ENCODE measurements around the gene ZBED2.
"Not testable (repeated sequence)": the region's sequence is repeated elsewhere in the genome, so short reads cannot be mapped to it uniquely, and the experiment has no call there.

Gene ZBED2, protein sequence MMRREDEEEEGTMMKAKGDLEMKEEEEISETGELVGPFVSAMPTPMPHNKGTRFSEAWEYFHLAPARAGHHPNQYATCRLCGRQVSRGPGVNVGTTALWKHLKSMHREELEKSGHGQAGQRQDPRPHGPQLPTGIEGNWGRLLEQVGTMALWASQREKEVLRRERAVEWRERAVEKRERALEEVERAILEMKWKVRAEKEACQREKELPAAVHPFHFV

DNA sequence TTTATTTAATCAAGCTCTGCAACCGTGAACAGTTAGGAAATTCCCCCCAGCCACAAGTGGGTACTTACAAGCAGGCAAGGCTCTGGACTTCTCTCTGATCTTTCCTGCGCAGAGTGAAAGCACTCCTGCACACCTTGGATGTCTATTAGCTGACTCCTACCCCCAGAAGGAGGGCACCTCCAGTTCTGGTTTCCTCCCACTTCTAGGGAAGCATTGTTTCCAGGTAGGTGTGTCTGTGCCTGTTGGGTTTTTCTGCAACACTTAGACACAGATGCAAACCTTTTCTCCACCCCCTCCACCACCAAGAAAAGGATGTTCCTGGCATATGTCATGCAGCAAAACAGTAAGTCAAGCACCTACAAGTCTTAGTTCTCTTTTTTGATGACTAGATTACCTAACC lies at the start of gene ZBED2:
ZBED2 (minus strand) TSS at position 115 of the 400 bp plus-strand sequence. CDS start 1,145 bp downstream, outside the sequence.
- no peak for DNase-seq

DNA sequence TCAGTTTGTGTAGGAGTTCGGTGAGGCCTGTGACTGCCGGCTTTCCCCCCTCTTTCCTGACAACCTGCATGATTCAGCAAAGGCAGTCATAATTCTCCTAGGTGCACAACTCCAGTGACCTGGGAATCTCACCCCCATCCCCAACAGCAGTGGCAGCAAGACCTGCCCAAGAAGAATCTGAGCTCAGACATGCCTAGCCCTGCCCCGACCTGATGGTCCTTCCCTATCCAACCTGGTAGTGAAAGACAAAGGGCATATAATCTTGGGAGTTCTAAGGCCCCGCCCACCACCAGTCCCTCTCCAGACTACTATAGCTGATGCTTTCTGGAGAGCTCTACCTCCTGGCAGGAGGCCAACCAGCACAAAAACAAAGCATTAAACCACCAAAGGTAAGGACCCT lies 44.2 kb upstream of the ZBED2 start:
- no peak for DNase-seq

DNA sequence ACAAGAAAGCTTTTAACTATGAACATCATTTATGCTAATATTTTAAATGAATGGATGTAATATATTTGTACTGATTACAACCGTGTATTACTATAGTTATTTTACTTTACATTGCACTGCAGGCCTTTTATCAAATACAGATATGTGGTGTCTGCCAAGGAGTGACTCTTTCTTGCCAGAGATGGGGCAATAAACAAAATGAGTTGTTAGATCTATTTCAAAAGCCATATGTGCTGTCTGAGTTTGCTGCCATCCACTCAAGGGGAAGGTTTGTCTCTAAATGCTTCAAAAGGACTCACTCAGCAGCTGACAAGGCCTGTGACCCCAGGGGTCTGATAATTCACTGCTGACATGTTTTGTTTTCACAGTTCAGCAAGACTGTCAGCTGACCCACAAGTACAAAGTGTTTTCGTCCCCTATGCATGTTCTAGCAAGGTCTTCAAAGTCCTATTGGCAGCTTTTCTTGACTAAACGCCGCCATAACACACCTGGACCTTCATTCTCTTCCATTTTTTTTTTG lies 41.3 kb upstream of the ZBED2 start:
- DNase-seq: no peak

DNA sequence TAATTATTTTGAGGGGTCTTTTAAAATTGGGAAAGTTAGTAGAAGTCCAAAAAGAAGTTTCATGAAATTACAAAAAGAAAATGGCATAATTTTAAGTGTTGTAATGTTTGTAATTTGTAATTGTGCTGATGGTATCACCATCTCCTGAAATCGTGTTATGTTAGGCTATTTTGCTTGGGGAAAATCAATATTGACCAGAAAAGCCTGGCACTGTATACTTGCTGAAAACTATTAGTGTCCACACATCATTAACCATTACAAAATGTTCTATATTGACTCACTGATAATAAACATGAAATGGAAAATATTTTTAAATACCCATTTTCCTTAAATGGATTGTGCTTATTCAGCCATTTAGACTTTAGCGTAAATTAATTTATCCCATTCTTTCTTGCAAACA lies 40.3 kb upstream of the ZBED2 start:
- DNase-seq: no peak

DNA sequence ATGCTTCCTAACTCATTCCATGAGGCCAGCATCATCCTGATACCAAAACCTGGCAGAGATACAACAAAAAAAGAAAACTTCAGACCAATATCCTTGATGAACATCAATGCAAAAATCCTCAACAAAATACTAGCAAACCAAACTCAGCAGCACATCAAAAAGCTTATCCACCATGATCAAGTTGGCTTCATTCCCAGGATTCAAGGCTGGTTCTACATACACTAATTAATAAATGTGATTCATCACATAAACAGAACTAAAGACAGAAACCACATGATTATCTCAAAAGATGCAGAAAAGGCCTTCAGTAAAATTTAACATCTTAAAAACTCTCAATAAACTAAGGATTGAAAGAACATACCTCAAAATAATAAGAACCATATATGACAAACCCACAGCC lies 35.5 kb upstream of the ZBED2 start:
- DNase-seq: not testable (repeated sequence)

DNA sequence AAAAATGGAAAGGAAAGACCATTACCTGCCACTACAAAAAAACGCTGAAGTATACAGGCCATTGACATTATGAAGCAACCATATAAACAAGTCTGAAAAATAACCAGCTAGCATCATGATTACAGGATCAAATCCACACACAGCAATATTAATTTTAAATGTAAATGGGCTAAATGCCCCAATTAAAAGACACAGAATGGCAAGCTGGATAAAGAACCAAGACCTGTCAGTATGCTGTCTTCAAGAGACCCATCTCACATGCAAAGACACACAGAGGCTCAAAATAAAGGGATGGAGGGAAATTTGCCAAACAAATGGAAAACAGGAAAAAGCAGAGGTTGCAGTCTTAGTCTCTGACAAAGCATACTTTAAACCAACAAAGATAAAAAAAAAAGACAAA lies 33.9 kb upstream of the ZBED2 start:
- not testable (repeated sequence) for DNase-seq

DNA sequence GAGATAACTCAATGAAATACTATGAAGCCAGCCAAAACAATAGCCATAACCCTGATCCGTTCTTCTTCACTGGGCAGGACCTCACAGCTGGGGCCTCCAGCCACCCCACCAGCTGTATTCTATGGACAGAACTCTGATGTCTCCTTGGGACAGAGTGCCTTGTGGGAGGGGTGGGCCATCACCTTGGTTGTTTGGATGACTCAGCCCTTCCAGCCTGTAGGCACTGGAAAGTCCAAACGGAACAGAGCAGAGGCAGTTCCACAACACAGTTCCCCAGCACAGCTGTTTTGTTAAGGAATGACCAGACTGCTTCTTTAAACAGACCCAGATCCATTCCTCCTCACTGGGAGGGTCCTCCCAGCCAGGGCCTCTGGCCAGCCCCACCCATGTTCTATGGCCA lies 31.9 kb upstream of the ZBED2 start:
- no peak for DNase-seq

DNA sequence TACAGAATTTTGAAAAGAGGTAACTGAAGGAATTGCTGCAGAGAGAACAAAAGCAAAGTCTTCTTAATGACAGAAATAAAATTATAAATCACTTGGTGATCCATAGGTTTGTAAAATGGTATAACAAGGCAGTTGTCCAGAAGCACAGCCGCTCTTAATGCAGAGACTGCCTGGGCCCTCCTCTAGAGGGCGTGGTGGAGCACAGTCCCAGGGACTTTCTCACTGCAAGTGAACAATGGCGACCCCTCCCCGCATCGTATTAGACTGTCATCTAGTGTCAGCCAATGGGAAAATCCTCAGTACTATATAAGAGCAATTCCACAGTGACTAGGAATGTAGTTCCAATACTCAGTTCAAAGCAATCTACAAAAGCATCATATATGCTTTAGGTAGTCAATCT lies 26.4 kb upstream of the ZBED2 start:
- DNase-seq: no peak

DNA sequence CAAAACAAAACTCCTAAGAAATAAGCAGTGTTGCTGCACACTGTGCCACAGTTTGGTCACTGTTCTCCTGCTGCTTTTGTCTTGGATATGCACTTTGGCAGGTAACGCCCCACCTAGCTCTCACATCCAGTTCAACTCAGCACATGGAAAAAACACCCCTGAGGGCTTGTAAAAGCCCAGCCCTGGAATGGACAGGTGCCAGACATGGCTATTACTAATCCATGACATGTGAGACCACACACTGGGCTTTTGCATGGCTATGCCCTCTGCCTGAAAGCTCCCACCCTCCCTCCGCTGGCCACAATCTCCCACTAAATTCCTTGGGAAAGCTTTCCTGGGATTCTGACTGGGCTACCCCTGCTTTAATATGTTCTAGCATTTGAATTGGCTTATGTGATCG lies 24.7 kb upstream of the ZBED2 start:
- no peak for DNase-seq

DNA sequence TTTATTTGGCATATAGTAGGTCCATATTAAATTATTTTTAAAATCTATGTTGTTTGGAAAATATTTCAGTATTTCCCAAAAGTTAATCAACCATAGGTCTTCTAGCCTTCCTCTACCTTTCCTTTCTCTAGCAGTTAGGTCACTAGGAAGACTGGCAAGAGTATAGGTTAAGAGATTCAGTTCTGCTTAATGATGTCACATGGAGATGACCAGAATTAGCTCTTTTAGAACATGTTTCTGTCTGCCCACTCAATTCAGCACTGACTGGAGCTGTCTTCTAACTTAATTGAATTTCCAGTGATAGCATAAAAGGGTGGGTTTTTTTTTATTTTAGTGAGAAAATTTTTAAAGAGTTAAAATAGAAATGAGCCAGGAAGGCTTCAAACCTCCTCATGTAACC lies 23.8 kb upstream of the ZBED2 start:
- no peak for DNase-seq

DNA sequence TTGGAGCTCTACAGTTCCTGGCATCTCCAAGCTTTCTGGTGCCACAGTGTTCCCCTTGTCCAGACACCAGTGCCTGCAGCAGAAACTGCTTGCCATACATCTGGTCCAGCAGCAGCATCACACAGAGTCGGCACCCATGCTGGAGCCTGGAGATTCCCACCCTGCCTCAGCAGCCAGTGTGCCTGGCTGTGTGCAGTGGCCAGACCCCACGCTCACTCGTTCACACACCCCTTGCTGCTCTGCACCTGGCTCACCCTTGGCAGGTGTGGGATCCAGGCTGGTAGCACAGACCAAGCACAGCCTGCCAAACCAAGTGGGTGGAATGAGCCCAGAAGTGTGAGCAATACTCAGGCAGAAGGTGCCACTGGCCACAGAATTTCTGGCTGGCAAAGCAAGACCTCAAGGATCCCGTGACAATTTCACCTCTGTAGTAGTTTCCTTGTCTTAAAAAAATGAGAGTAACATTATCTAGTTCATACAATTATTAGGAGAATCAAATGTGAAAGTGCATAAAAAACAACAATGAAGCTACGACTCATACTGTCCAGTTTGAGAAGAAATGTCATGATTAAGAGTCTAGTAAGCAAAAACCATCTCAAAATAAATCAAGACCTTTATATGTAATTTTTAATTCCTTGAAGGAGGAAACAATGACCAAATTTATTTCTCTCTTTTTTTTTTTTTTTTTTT lies 22.9 kb upstream of the ZBED2 start:
- DNase-seq: no peak

DNA sequence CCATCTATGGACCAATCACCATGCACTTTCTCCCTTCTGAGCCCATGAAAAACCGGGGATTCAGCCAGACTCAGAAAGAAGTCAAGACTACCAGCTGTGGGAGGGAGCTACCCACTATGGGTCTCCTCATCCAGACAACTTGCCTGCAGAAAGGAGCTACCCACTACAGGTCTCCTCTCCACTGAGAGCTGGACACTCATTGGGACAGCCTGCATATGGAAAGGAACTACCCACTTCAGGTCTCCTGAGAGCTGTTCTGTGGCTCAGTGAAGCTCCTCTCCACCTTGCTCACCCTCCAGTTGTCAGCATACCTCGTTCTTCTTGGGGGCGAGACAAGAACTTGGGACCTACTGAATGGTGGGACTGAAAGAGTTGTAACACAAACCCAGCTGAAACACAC lies 22.3 kb upstream of the ZBED2 start:
- DNase-seq: no peak

DNA sequence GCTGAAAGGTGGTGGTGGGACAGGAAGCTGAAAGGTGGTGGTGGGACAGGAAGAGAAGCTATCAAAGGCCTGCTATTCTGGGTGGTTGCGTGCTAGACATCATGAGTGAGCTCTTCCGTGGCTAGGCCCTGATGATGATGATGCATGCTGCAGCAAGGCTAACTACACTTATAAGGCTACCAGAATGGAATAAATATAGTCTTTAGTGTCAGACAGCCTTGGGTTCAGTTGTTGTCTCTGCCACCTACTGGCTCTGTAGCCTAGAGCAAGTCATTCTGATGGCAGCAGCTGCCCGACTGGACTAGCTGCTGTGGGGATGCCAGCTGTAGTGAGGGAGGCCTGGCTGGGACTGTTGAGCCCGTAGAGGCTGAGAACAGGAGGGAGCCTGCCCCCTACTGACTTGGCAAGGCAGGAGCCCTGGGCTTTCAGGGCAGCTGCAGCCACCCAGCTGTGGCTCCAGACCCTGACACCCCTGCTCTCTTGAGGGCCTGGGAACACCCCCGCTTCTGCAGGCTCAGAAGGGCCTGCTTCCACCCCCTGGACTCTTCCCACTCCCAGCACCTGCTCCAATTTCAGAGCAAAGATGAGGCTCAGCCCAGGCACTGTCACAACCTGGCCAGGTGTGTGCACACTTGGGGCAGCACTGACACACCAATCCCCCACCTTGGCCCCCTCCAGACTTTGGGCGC lies 21.4 kb upstream of the ZBED2 start:
- peak; percentile 13 for DNase-seq

DNA sequence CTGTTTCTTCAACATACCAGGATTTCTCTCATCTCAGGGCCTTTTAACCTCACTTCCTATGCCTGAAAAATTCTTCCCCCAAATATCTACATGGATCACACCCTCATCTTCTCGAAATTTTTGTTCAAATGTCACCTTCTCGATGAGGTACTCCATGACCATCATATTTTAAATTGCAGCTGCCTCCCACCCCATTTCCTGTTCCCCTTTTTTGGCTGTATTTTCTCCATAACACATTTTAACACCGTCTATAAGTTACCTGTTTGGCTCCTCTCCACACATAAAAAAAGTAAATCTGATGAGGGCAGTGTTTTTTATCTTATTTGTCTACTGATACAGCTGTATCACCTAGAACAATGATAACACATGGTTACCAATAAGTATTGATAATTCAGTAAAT lies 20.7 kb upstream of the ZBED2 start:
- DNase-seq: no peak

DNA sequence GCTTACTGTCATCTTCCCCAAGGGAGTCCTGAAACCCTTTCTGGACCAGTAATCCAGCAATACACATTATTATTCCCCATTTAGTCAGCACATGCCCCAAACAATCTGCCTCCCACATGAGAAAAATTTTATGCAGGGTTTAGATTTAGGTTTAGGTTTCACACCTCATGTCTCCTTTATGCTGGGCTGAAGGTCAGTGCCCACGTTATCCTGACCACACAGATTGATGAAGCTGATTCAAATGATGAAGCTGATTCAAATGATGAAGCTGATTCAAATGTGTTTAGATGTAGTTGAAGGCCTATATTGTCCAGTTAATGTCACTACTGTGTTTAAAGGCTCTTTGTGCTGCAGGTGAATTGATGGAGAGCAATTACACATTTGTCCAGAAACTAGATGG lies 18.1 kb upstream of the ZBED2 start:
- no peak for DNase-seq

DNA sequence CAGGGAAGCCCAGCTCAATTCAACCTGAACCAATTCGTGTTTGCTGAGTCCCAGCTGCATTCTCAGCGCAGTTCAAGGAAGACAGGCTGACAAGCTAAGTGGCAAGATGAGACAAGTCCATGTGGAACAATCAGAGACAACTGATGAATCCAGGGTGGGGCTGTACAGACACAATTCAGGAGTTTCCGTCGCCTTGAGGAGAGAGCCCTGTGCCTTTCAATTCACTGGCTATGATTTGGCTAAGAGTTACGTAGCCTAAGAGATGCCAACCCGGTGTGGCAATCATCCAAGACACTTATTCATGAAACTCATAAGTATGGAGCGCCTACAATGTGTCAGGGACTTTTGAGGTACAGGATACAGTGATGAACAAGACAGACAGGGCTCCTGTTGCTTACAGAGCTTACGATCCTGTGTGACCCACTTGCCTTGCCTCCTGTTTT lies 15.5 kb upstream of the ZBED2 start:
- DNase-seq: no peak

DNA sequence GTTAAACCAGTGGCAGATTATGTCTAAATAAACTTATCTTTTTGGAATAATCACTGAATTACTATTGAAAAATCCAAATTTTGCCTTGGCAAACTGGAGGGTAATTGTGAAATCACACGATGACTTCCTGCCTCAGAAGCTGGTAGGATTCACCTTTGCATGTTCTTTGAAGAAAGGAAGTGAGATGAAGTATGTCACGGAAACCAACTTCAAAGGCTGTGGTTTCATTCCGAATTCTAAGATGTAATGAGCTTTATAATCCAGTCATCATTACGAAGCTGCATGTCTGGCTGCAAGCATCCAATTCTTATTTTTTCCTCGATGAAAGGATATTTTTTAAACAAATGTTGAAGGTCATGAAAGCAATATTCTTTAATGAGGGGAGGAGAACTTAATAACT lies 15.0 kb upstream of the ZBED2 start:
- no peak for DNase-seq

DNA sequence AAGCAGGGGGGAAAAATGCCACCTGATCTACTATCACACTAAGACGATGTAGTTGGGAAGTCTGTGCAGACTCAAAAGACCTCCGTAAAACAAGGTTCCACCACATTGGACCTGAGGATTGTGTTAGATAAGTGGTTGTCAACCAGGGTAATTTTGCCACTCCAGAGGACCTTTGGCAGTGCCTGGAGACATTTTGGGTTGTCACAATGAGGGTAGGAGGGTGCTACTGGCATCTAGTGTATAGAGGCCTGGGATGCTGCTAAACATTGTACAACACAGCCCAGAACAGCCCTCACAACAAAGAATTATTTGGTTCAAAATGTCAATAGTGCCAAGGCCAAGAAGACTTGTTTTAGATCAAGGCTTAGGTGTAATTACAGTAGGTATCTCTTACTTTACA lies 14.6 kb upstream of the ZBED2 start:
- no peak for DNase-seq

DNA sequence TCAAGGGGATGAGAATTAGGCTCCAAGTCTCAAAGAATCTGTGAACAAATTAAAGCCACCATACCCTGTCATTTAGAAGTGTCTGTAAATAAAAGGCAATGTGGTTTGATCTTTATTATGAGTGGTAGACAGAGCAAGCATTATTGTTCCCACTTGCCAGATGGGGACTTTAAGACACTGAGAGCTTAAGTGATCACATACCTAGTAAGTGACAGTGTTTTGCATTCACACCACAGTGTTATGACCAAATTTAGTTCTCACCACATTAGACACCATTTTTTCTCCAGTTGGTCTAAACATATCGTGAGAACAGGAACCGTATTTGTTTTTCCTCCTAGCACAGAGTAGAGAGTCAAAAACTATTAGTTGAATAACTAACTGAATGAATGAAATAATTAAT lies 13.2 kb upstream of the ZBED2 start:
- no peak for DNase-seq

DNA sequence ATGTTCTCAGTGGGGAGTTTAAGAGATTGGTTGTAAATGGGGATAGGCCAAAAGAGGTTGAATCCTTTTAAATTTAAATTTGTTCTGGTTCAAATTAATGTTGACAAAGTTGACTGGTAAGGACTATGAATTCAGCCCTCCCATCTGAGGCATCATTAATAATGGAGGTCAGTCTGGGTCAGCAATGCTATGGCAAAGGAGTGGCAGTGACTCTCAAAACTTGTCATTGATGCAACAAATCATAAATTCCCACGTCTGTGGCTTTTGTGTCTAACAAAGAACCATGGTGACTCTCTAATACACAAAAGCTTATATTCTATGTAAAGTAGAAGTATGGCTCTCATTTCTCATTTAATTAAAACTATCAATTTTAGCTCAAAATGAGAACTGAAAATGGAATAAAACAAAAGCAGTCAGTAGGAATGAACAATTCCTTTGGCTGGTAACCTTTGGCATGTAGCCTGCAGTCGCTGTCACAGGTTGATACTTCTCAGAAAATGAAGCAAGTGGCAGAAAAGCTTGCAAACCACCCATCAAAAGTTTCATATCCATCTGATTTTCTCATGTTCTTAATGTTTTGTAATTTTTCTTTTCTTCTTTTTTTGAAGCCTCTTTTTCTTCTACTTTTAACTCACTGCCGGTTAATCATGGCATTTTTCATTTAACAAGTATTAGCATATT lies 12.2 kb upstream of the ZBED2 start:
- no peak for DNase-seq

DNA sequence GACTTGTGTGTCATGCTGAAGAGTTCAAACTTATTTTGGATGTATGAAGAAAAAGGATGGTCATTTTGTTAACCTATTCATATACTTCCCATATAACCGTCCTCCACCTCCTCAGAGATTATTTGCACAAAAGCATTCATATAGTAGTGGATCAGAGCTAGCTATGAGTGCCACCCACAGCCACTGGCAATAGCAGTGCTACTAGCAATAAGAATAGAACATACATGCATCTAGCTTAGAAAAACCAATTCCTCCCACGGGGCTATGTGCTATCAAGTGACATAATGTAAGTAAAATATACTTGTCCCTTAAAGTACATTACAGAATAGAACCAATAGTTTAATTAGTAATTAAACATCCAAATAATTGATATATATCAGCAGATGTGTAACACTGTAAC lies 10.3 kb upstream of the ZBED2 start:
- DNase-seq: no peak

DNA sequence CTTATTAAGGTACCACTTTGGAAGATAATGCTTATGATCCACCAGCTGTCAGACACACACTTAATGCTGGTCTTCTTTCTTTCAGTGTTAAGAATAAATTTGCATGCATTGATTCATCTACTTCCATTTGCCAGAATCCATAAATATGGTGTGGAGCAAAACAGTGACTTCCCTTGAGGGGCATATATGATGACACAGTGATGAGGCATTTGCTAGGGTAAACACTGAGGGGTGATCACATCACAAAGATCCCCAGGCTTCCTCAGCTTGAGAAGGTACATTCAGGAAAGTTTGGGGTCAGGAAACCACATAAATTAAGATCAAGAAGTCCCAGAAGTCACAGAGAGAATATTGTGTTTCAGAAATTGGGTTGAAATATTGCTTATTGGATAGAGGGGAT lies 9.9 kb upstream of the ZBED2 start:
- peak; percentile 51 for DNase-seq

DNA sequence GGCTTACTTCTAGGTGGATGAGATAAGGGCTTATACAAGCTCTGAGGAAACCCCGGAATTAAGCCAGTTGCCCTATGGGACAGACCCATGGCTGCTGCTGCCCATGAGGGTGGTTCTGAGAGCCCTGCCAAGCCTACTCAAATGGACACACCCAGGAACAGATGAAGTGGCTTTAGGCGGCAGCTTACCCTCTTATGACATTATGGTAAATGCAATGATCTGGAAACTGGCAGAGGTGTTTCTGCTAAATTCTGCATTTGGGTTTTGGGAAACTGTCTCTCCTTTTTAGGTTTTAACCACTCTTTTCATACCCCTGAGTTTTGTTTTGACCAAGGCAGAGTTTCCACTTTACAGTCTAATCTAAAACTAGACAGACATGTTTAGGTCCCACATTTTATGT lies 9.0 kb upstream of the ZBED2 start:
- no peak for DNase-seq

DNA sequence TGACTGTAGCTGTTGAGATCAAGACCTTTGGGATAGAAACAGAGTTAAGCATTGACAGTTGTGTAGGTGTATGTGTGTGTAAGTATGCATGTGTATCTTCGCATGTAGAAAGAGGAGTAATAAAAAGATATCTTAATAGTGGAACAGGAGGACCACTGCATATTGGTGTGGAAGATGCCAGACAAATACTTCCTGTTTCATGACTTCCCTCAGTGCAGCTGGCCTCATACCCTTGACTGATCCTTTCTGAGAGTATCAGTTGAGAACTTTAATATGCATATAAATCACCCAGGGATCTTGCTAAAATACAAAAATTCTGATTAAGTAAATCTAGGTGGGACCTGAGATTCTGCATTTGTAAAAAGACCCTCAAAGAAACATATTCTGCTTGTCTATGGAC lies 8.5 kb upstream of the ZBED2 start:
- DNase-seq: no peak
